Esophagus muscularis mucosa (tissue), 4 donors: ENCODE measurements around the gene TRAF2. TPM values are rescaled to one million over a fixed set of nuclear protein-coding genes. Genes with fewer than 3 reads are reported as not detected.

Experiments
- DNase-seq: peaks from one replicate; pipeline ENCODE4 v3.0.0-alpha.2; 2017; ENCODE audit errors: extremely low spot score
- H3K27ac ChIP-seq, 4 donors: fragments of 200-600 bp; sonication (generic); replicated peaks in 1 of 4; 1 replicate in 3 of 4; 2 replicates in 1 of 4; pipeline ENCODE4 v1.5.1; 2016 to 2019; ENCODE audit warnings: mild to moderate bottlenecking in 1 of 4
- H3K27me3 ChIP-seq, 4 donors: fragments of 200-600 bp; sonication (generic); one replicate each; pipeline versions ENCODE4 v1.5.1 to v1.6.0; 2016 to 2019
- H3K36me3 ChIP-seq, 4 donors: fragments of 200-600 bp; sonication (generic); one replicate each; pipeline ENCODE4 v1.5.1; 2016 to 2019
- H3K4me1 ChIP-seq, 4 donors: fragments of 200-600 bp; sonication (generic); one replicate each; pipeline ENCODE4 v1.5.1; 2016 to 2019
- H3K4me3 ChIP-seq, 4 donors: fragments of 200-600 bp; sonication (generic); 1 replicate in 2 of 4; 2 replicates in 2 of 4; pipeline ENCODE4 v1.5.1; 2016 to 2019; ENCODE audit warnings: mild to moderate bottlenecking in 4 of 4, moderate library complexity in 1 of 4
- H3K9me3 ChIP-seq, 4 donors: fragments of 200-600 bp; sonication (generic); 1 replicate in 3 of 4; 2 replicates in 1 of 4; pipeline ENCODE4 v1.5.1; 2016 to 2019
- EP300 ChIP-seq: sonication (generic); formaldehyde crosslinking; IDR thresholded peaks from one replicate; pipeline ENCODE4 v1.6.1; 2017; ENCODE audit warnings: antibody characterized with exemption
- POLR2A ChIP-seq: fragments of 450-650 bp; IDR thresholded peaks from one replicate; pipeline ENCODE4 v1.6.1; 2017; ENCODE audit warnings: antibody characterized with exemption, moderate library complexity, mild to moderate bottlenecking, low read depth
- POLR2AphosphoS5 ChIP-seq, 2 donors: sonication (generic); formaldehyde crosslinking; IDR thresholded peaks; one replicate each; pipeline ENCODE4 v1.6.1; 2017; ENCODE audit warnings: antibody characterized with exemption in 2 of 2
- WGBS: methylation state at CpG from one replicate; pipeline ENCODE4 v1.1.5; 2018; 5-methylcytosine and 5-hydroxymethylcytosine counted together
- intact Hi-C: fragments of 100-400 bp; cut with DNase I; formaldehyde crosslinking; loops from one replicate; pipeline ENCODE4 v1.15.1; 2023
- total RNA-seq, 4 donors: library from RNA; depleted of rRNA; stranded (reverse); fragments of >200 nt; gene quantifications; one replicate each; pipeline versions ENCODE4 v1.1.0 to v1.2.1, GENCODE V29; 2016
- TF ChIP-seq, protein P1 (sequence below), 3 experiments: fragments of 200-600 bp in 2 of 3; fragments of 450-650 bp in 1 of 3; sonication (generic) in 2 of 3; IDR thresholded peaks; one replicate each; pipeline ENCODE4 v1.5.1; 2017 to 2019; ENCODE audit warnings: antibody characterized with exemption in 3 of 3, mild to moderate bottlenecking in 2 of 3, moderate library complexity in 1 of 3

TRAF2 gene
- total RNA-seq, 4 donors from 2014 or later, result 6.6 to 15.5 (median 12.4) TPM

DNA sequence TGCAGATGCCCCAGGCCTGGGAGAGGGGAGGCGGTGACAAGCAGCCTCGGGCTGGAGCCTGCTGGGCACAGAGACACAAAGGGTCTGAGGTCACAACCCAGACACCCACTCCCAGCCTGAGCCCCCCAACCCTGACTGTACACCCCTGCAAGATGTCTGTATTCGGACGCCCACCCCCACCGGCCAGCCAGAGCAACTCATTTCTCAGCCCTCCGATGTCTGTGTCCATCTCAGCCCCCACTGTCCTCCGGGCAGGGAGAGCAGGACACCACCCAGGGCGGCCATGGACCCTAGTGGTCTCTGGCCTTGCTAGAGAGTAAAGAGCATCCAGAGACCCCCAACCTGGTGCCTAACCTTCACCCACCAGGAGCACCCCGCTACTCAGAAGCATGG lies 69.6 kb downstream of the TRAF2 start:
- intact Hi-C loops, result no loop called here

DNA sequence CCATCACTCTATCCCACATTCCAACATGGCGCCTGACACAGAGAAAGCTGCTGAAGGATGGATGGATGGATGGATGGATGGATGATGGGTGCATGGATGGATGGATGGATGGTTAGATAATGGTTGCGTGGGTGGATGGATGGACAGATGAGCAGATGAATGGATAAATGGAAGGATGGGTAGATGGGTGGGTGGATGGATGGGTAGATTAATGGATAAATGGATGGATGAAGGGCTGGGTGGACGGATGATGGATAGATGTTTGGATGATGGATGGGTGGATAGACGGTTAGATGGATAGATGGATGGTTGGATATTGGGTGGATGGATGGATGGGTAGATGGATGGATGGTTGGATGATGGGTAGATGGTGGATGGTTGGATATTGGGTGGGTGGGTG lies 70.3 kb downstream of the TRAF2 start:
- intact Hi-C loops, result no loop called here
- H3K36me3 ChIP-seq, result no peaks in the 10 kb centered on the region
- no peaks in the 10 kb centered on the region for H3K9me3 ChIP-seq
- WGBS, result 95% methylated on average over 4 of the region's 4 CpGs
- peaks cover 0 to 6% (median 3%) of the 10 kb centered on the region in 4 donors for H3K4me1 ChIP-seq
- peaks cover 0 to 15% (median 0%) of the 10 kb centered on the region in 4 donors for H3K27me3 ChIP-seq
- H3K27ac ChIP-seq, result no peak overlapping the region
- H3K4me3 ChIP-seq, result no peak overlapping the region
- TF ChIP-seq, protein P1, sequence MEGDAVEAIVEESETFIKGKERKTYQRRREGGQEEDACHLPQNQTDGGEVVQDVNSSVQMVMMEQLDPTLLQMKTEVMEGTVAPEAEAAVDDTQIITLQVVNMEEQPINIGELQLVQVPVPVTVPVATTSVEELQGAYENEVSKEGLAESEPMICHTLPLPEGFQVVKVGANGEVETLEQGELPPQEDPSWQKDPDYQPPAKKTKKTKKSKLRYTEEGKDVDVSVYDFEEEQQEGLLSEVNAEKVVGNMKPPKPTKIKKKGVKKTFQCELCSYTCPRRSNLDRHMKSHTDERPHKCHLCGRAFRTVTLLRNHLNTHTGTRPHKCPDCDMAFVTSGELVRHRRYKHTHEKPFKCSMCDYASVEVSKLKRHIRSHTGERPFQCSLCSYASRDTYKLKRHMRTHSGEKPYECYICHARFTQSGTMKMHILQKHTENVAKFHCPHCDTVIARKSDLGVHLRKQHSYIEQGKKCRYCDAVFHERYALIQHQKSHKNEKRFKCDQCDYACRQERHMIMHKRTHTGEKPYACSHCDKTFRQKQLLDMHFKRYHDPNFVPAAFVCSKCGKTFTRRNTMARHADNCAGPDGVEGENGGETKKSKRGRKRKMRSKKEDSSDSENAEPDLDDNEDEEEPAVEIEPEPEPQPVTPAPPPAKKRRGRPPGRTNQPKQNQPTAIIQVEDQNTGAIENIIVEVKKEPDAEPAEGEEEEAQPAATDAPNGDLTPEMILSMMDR (IDR thresholded peaks at IDR 0.05), result no peak
- no peak for TF ChIP-seq POLR2A
- TF ChIP-seq POLR2AphosphoS5 (IDR thresholded peaks at IDR 0.05), result no peak
- TF ChIP-seq EP300, result no peak
- no peak for DNase-seq

More for the DNA sequence above, 69.6 kb downstream of the TRAF2 start:
- Histone ChIP-seq H3K27me3 (peaks cover 0 to 15% (median 0%) of the 10 kb centered on the region in 4 donors), H3K4me1 (peaks cover 0 to 4% (median under 1%) of the 10 kb centered on the region in 4 donors), H3K27ac (no peak overlapping the region), H3K36me3 (no peaks in the 10 kb centered on the region), H3K4me3 (no peak overlapping the region), H3K9me3 (no peaks in the 10 kb centered on the region)
- 98% methylated on average over 9 of the region's 9 CpGs for WGBS
- no peak for TF ChIP-seq POLR2AphosphoS5 (IDR thresholded peaks at IDR 0.05)
- no peak for TF ChIP-seq EP300
- no peak for TF ChIP-seq POLR2A
- TF ChIP-seq, protein P1 (IDR thresholded peaks at IDR 0.05), result no peak
- no peak for DNase-seq

DNA sequence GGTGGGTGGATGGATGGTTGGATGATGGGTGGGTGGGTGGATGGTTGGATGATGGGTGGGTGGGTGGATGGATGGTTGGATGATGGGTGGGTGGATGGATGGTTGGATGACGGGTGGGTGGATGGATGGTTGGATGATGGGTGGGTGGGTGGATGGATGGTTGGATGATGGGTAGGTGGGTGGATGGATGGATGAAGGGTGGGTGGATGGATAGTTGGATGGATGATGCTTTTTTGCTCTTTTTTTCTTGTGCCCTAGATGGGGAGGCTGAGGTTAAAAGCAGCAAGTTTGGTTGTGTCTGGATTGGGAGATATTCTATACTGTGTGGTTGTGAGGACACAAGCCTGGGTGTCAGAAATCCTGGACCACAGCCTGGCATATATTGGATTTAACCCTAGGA lies 71.1 kb downstream of the TRAF2 start:
- Histone ChIP-seq H3K36me3 (no peaks in the 10 kb centered on the region), H3K4me3 (no peak overlapping the region), H3K27me3 (peaks cover 0 to 15% (median 0%) of the 10 kb centered on the region in 4 donors), H3K27ac (no peak overlapping the region), H3K4me1 (peaks cover 0 to 9% (median 4%) of the 10 kb centered on the region in 4 donors), H3K9me3 (no peaks in the 10 kb centered on the region)
- no peak for DNase-seq
- TF ChIP-seq, protein P1 (IDR thresholded peaks at IDR 0.05), result no peak
- no peak for TF ChIP-seq POLR2AphosphoS5 (IDR thresholded peaks at IDR 0.05)
- TF ChIP-seq EP300, result no peak
- no peak for TF ChIP-seq POLR2A
- WGBS, result 91% methylated on average over 1 of the region's 1 CpG
- intact Hi-C loops, result no loop called here

DNA sequence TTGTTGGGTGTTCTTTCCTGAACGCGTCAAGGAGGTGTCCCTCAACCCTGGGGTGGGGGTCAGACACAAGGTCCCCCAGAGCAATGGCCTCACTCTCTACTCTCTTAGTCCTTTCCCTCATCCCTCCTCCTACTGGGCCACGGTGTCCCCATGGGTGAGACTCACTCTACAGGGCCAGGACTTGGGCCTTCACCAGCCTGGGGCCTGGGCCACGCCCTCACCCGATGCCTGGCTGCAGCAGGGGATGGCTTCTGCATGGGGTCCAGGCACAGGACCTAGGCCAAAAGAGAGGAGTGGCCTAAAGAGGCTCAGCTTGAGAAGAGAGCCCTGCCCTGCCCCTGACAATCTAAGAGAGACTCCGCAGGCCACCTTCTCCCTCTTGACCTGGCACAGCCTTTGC lies 71.6 kb downstream of the TRAF2 start:
- 94% methylated on average over 6 of the region's 6 CpGs for WGBS

More for the DNA sequence above, 71.6 kb downstream of the TRAF2 start:
- DNase-seq, result no peak
- intact Hi-C loops, result no loop called here
- TF ChIP-seq, protein P1 (IDR thresholded peaks at IDR 0.05), result no peak
- TF ChIP-seq EP300 (no peak), POLR2AphosphoS5 (IDR thresholded peaks at IDR 0.05) (no peak), POLR2A (no peak)
- Histone ChIP-seq H3K27ac (no peak overlapping the region), H3K9me3 (no peaks in the 10 kb centered on the region), H3K36me3 (no peaks in the 10 kb centered on the region), H3K4me3 (no peak overlapping the region), H3K4me1 (peaks cover 0 to 9% (median 4%) of the 10 kb centered on the region in 4 donors), H3K27me3 (peaks cover 0 to 15% (median 0%) of the 10 kb centered on the region in 4 donors)
